ENCODE measurements around the gene FRMD4A. TPM values are rescaled to one million over a fixed set of nuclear protein-coding genes. Genes with fewer than 3 reads are reported as not detected.

FRMD4A gene
- polyA plus RNA-seq, 1 donor (not counting 4 experiments of a cell fraction or from before 2014, with no cell fraction given) = 12.9 TPM

- H3K79me2 ChIP-seq (ENCODE audit: control insufficient read depth, insufficient read depth, low read length) = no peaks in the 10 kb centered on the region
Measured at GRCh38 chr10:13837966-13838365, 492.8 kb downstream of the FRMD4A start.

GRCh38 chr10:13834581-13835286, 496.0 kb downstream of the FRMD4A start:
- FAIRE-seq = no peak
- Histone ChIP-seq H3K79me2 (ENCODE audit: control insufficient read depth, insufficient read depth, low read length) (no peaks in the 10 kb centered on the region), H3K4me1 (ENCODE audit: control insufficient read depth, extremely low read depth, insufficient read depth, low read length) (no peaks in the 10 kb centered on the region), H3K9me1 (ENCODE audit: control insufficient read depth, extremely low read depth, insufficient read depth, low read length) (no peaks in the 10 kb centered on the region), H3K36me3 (ENCODE audit: control insufficient read depth in 2 of 2, extremely low read depth in 1 of 2, insufficient read depth in 2 of 2, low read length in 2 of 2) (no peaks in the 10 kb centered on the region), H3K27ac (ENCODE audit: control insufficient read depth, insufficient read depth, low read length) (no peak overlapping the region), H3K9ac (ENCODE audit: control insufficient read depth, extremely low read depth, insufficient read depth, low read length) (no peak overlapping the region), H4K20me1 (ENCODE audit: control insufficient read depth, extremely low read depth, insufficient read depth, low read length) (no peaks in the 10 kb centered on the region), H3K9me3 (ENCODE audit: control insufficient read depth, low read depth, low read length) (no peaks in the 10 kb centered on the region), H3K27me3 (ENCODE audit: control insufficient read depth, extremely low read depth, insufficient read depth, low read length) (no peaks in the 10 kb centered on the region), H3K4me3 (ENCODE audit: control insufficient read depth in 2 of 3, extremely low read depth in 1 of 3, insufficient read depth in 2 of 3, low read depth in 1 of 3, low read length in 3 of 3) (no peak overlapping the region), H2AFZ (ENCODE audit: control insufficient read depth, low read length) (no peak overlapping the region), H3K4me2 (ENCODE audit: control insufficient read depth, extremely low read depth, insufficient read depth, low read depth, low read length) (no peak overlapping the region)
- no peak for TF ChIP-seq CTCF (optimal IDR thresholded peaks at IDR 0.05 in 1 of 3, IDR thresholded peaks at IDR 0.05 in 1 of 3, conservative IDR thresholded peaks at IDR 0.05 in 1 of 3; ENCODE audit: extremely low read depth in 1 of 3, insufficient read depth in 2 of 3, low read length in 3 of 3)
- no peak for TF ChIP-seq EZH2 (IDR thresholded peaks at IDR 0.05; ENCODE audit: low read length)
- dilution Hi-C loops (cut with MboI; ENCODE audit: extremely low pct_ligation_motif_present, low sequenced_read_pairs) = no loop called here
- DNase-seq (ENCODE audit: low read depth, low spot score) = no peak

More at GRCh38 chr10:13837966-13838365, 492.8 kb downstream of the FRMD4A start:
- TF ChIP-seq EZH2 (IDR thresholded peaks at IDR 0.05; ENCODE audit: low read length) (no peak), CTCF (optimal IDR thresholded peaks at IDR 0.05 in 1 of 3, IDR thresholded peaks at IDR 0.05 in 1 of 3, conservative IDR thresholded peaks at IDR 0.05 in 1 of 3; ENCODE audit: extremely low read depth in 1 of 3, insufficient read depth in 2 of 3, low read length in 3 of 3) (no peak)
- FAIRE-seq (no peak), DNase-seq (ENCODE audit: low read depth, low spot score) (no peak)
- Histone ChIP-seq H3K36me3 (ENCODE audit: control insufficient read depth in 2 of 2, extremely low read depth in 1 of 2, insufficient read depth in 2 of 2, low read length in 2 of 2) (no peaks in the 10 kb centered on the region), H3K4me2 (ENCODE audit: control insufficient read depth, extremely low read depth, insufficient read depth, low read depth, low read length) (no peak overlapping the region), H2AFZ (ENCODE audit: control insufficient read depth, low read length) (no peak overlapping the region), H3K9ac (ENCODE audit: control insufficient read depth, extremely low read depth, insufficient read depth, low read length) (no peak overlapping the region), H3K9me1 (ENCODE audit: control insufficient read depth, extremely low read depth, insufficient read depth, low read length) (no peaks in the 10 kb centered on the region), H3K27me3 (ENCODE audit: control insufficient read depth, extremely low read depth, insufficient read depth, low read length) (no peaks in the 10 kb centered on the region), H4K20me1 (ENCODE audit: control insufficient read depth, extremely low read depth, insufficient read depth, low read length) (no peaks in the 10 kb centered on the region), H3K9me3 (ENCODE audit: control insufficient read depth, low read depth, low read length) (peaks cover 3% of the 10 kb centered on the region), H3K27ac (ENCODE audit: control insufficient read depth, insufficient read depth, low read length) (no peak overlapping the region), H3K4me1 (ENCODE audit: control insufficient read depth, extremely low read depth, insufficient read depth, low read length) (no peaks in the 10 kb centered on the region), H3K4me3 (ENCODE audit: control insufficient read depth in 2 of 3, extremely low read depth in 1 of 3, insufficient read depth in 2 of 3, low read depth in 1 of 3, low read length in 3 of 3) (no peak overlapping the region)
- dilution Hi-C loops (cut with MboI; ENCODE audit: extremely low pct_ligation_motif_present, low sequenced_read_pairs) = no loop called here
